Tibial nerve (tissue), 4 donors: ENCODE data around the gene EVA1C.

Experiments
- CTCF ChIP-seq, 5 experiments: fragments of 200-600 bp in 3 of 5; fragments of 450-650 bp in 2 of 5; sonication (generic) in 3 of 5; IDR thresholded peaks; one replicate each; pipeline ENCODE4 v1.5.1; 2016 to 2019; ENCODE audit warnings: antibody characterized with exemption in 5 of 5, mild to moderate bottlenecking in 3 of 5, moderate library complexity in 2 of 5
- EP300 ChIP-seq, 2 donors: sonication (generic); formaldehyde crosslinking; IDR thresholded peaks; one replicate each; pipeline ENCODE4 v1.6.1; 2017; ENCODE audit warnings: antibody characterized with exemption in 2 of 2, mild to moderate bottlenecking in 1 of 2

- TF ChIP-seq CTCF (IDR thresholded peaks at IDR 0.05) = no peak
- TF ChIP-seq EP300 (IDR thresholded peaks at IDR 0.05) = no peak
Observed at GRCh38 chr21:32535612-32536011, 123.1 kb downstream of the EVA1C start.
